H9 (cell line): ENCODE results near the gene LCE3D. TPM values are rescaled to one million over a fixed set of nuclear protein-coding genes. Genes with fewer than 3 reads are reported as not detected.

Experiments used
- DNase-seq: peaks from one replicate; pipeline ENCODE4 v3.0.0-alpha.2; 2017
- H2AFZ ChIP-seq: one replicate; pipeline ENCODE4 v1.6.1; 2013; ENCODE audit warnings: mild to moderate bottlenecking, low read length, control low read depth, moderate library complexity
- H2AK5ac ChIP-seq: 2 replicates; pipeline ENCODE4 v1.6.1; 2013; ENCODE audit warnings: low read length, control low read depth, mixed read lengths; ENCODE audit not compliant: insufficient read length
- H2BK120ac ChIP-seq: one replicate; pipeline ENCODE4 v1.6.1; 2013; ENCODE audit warnings: low read depth, mild to moderate bottlenecking, low read length, control low read depth, inconsistent platforms; ENCODE audit not compliant: poor library complexity, severe bottlenecking
- H2BK12ac ChIP-seq: 2 replicates; pipeline ENCODE4 v1.6.1; 2013; ENCODE audit warnings: low read length, control low read depth, mixed read lengths, low read depth; ENCODE audit not compliant: insufficient read length
- H2BK15ac ChIP-seq: 2 replicates; pipeline ENCODE4 v1.6.1; 2013; ENCODE audit warnings: low read depth, low read length, control low read depth
- H2BK20ac ChIP-seq: one replicate; pipeline ENCODE4 v1.6.1; 2013; ENCODE audit warnings: low read depth, mild to moderate bottlenecking, low read length, control low read depth, inconsistent platforms; ENCODE audit not compliant: poor library complexity, severe bottlenecking
- H2BK5ac ChIP-seq: 2 replicates; pipeline ENCODE4 v1.6.1; 2013; ENCODE audit warnings: low read length, control low read depth, mixed read lengths; ENCODE audit not compliant: insufficient read length
- H3K14ac ChIP-seq: 2 replicates; pipeline ENCODE4 v1.6.1; 2013; ENCODE audit warnings: low read length, control low read depth; ENCODE audit not compliant: insufficient read depth
- H3K18ac ChIP-seq: 2 replicates; pipeline ENCODE4 v1.6.1; 2013; ENCODE audit warnings: low read depth, mild to moderate bottlenecking, mixed read lengths, low read length, control low read depth; ENCODE audit not compliant: insufficient read length
- H3K23ac ChIP-seq: 2 replicates; pipeline ENCODE4 v1.6.1; 2013; ENCODE audit warnings: low read length, control low read depth, mixed read lengths, low read depth; ENCODE audit not compliant: insufficient read length
- H3K23me2 ChIP-seq: 2 replicates; pipeline ENCODE4 v1.6.1; 2013; ENCODE audit warnings: low read depth, mild to moderate bottlenecking, mixed read lengths, low read length, control low read depth; ENCODE audit not compliant: insufficient read length, poor library complexity, severe bottlenecking
- H3K27ac ChIP-seq: 2 replicates; pipeline ENCODE4 v1.5.1; 2013; ENCODE audit warnings: low read length, control low read depth, mixed read lengths, low read depth; ENCODE audit not compliant: insufficient read length
- H3K27me3 ChIP-seq: 2 replicates; pipeline ENCODE4 v1.6.1; 2013; ENCODE audit warnings: low read length, control low read depth, inconsistent platforms; ENCODE audit not compliant: insufficient read depth
- H3K4ac ChIP-seq: 2 replicates; pipeline ENCODE4 v1.6.1; 2013; ENCODE audit warnings: low read depth, mild to moderate bottlenecking, control low read depth, inconsistent platforms, low read length, moderate library complexity
- H3K4me1 ChIP-seq: 2 replicates; pipeline ENCODE4 v1.6.1; 2013; ENCODE audit warnings: low read length, control low read depth, inconsistent platforms; ENCODE audit not compliant: insufficient read depth
- H3K4me2 ChIP-seq: 2 replicates; pipeline ENCODE4 v1.6.1; 2013; ENCODE audit warnings: low read length, control low read depth, mixed read lengths; ENCODE audit not compliant: insufficient read length, insufficient read depth
- H3K56ac ChIP-seq: 2 replicates; pipeline ENCODE4 v1.6.1; 2013; ENCODE audit warnings: low read depth, mild to moderate bottlenecking, mixed read lengths, low read length, control low read depth; ENCODE audit not compliant: insufficient read length
- H3K79me1 ChIP-seq: 2 replicates; pipeline ENCODE4 v1.6.1; 2013; ENCODE audit warnings: low read depth, mild to moderate bottlenecking, moderate library complexity, low read length, control low read depth, inconsistent platforms; ENCODE audit not compliant: insufficient read depth, poor library complexity, severe bottlenecking
- H3K79me2 ChIP-seq: 2 replicates; pipeline ENCODE4 v1.6.1; 2013; ENCODE audit warnings: low read length, control low read depth, inconsistent platforms; ENCODE audit not compliant: insufficient read depth
- H3K9ac ChIP-seq: 2 replicates; pipeline ENCODE4 v1.6.1; 2013; ENCODE audit warnings: low read length, control low read depth, mixed read lengths; ENCODE audit not compliant: insufficient read length; ENCODE audit errors: extremely low read depth
- H3K9me3 ChIP-seq: one replicate; pipeline ENCODE4 v1.6.1; 2013; ENCODE audit warnings: low read depth, low read length, inconsistent platforms; ENCODE audit not compliant: control insufficient read depth
- H3T11ph ChIP-seq: one replicate; pipeline ENCODE4 v1.6.1; 2013; ENCODE audit warnings: mild to moderate bottlenecking, low read length, control low read depth, inconsistent platforms
- H4K20me1 ChIP-seq: one replicate; pipeline ENCODE4 v1.6.1; 2013; ENCODE audit not compliant: control insufficient read depth, insufficient read length, insufficient read depth
- H4K5ac ChIP-seq: 2 replicates; pipeline ENCODE4 v1.6.1; 2013; ENCODE audit warnings: low read depth, mild to moderate bottlenecking, mixed read lengths, low read length, control low read depth; ENCODE audit not compliant: insufficient read length
- H4K8ac ChIP-seq: replicated peaks from 2 replicates; pipeline ENCODE4 v1.6.1; 2013; ENCODE audit warnings: low read length, control low read depth, mixed read lengths, low read depth; ENCODE audit not compliant: insufficient read length
- H4K91ac ChIP-seq: 2 replicates; pipeline ENCODE4 v1.6.1; 2013; ENCODE audit warnings: low read depth, mild to moderate bottlenecking, moderate library complexity, mixed read lengths, low read length, control low read depth; ENCODE audit not compliant: insufficient read length
- H3K27ac Mint-ChIP-seq, 3 experiments: 2 replicates in 2 of 3; 3 replicates in 1 of 3; pipeline ENCODE4 v1.8.0; 2020 to 2021; ENCODE audit warnings: mixed read lengths in 3 of 3, mild to moderate bottlenecking in 1 of 3, moderate library complexity in 1 of 3
- H3K27me3 Mint-ChIP-seq: 2 replicates; pipeline ENCODE4 v1.8.0; 2021; ENCODE audit warnings: low read depth, mild to moderate bottlenecking, moderate library complexity, mixed read lengths
- H3K36me3 Mint-ChIP-seq, 3 experiments: 2 replicates in 2 of 3; 3 replicates in 1 of 3; pipeline ENCODE4 v1.8.0; 2020 to 2021; ENCODE audit warnings: low read depth in 3 of 3, mixed read lengths in 3 of 3; ENCODE audit not compliant: insufficient read depth in 1 of 3
- H3K4me1 Mint-ChIP-seq, 2 experiments: 2 replicates each; pipeline ENCODE4 v1.8.0; 2020; ENCODE audit warnings: mixed read lengths in 2 of 2
- H3K4me3 Mint-ChIP-seq, 2 experiments: 2 replicates in 1 of 2; 3 replicates in 1 of 2; pipeline ENCODE4 v1.8.0; 2020 to 2021; ENCODE audit warnings: mild to moderate bottlenecking in 2 of 2, mixed read lengths in 2 of 2, moderate library complexity in 1 of 2
- H3K9me3 Mint-ChIP-seq, 2 experiments: 2 replicates in 1 of 2; 3 replicates in 1 of 2; pipeline ENCODE4 v1.8.0; 2020; ENCODE audit warnings: mild to moderate bottlenecking in 2 of 2, mixed read lengths in 2 of 2, moderate library complexity in 1 of 2
- WGBS: extraction: QIAGEN DNeasy Blood & Tissue Kit; methylation state at CpG from one replicate; pipeline ENCODE4 v1.1.7; 2013; ENCODE audit warnings: missing lambda C conversion rate, low lambda C conversion rate, mixed read lengths; ENCODE audit not compliant: insufficient read length; ENCODE audit errors: extremely low coverage; 5-methylcytosine and 5-hydroxymethylcytosine counted together
- total RNA-seq: library from RNA; stranded (reverse); gene quantifications from 2 replicates; pipeline ENCODE4 v1.2.1, GENCODE V29; 2021
- TF ChIP-seq, protein P1 (sequence below): fragments of 200-600 bp; sonication (generic); conservative IDR thresholded peaks from 3 replicates; pipeline ENCODE4 v1.8.0; 2021; ENCODE audit warnings: antibody characterized with exemption, mild to moderate bottlenecking

Gene LCE3D
- total RNA-seq, 1 experiment from 2014 or later: not detected

- Histone ChIP-seq H3K4me1 (no peaks in the 10 kb centered on the region), H3K14ac (no peak overlapping the region), H3K23ac (no peak overlapping the region), H3K23me2 (no peaks in the 10 kb centered on the region), H3K79me2 (no peaks in the 10 kb centered on the region), H2AFZ (no peak overlapping the region), H2BK5ac (no peak overlapping the region), H3K9me3 (peaks cover 96% of the 10 kb centered on the region), H3K27me3 (no peaks in the 10 kb centered on the region), H2BK20ac (no peak overlapping the region), H3K18ac (no peak overlapping the region), H4K8ac (no peak overlapping the region), H3K4ac (no peak overlapping the region), H4K20me1 (no peaks in the 10 kb centered on the region), H2BK12ac (no peak overlapping the region), H2AK5ac (no peak overlapping the region), H3K9ac (no peak overlapping the region), H3K4me2 (no peak overlapping the region), H3K79me1 (no peaks in the 10 kb centered on the region), H4K91ac (no peak overlapping the region), H3K27ac (no peak overlapping the region), H3K56ac (no peak overlapping the region), H4K5ac (no peak overlapping the region), H2BK120ac (no peak overlapping the region), H2BK15ac (no peak overlapping the region), H3T11ph (no peak overlapping the region)
- Mint-ChIP-seq H3K9me3 (peaks cover 93 to 94% of the 10 kb centered on the region in 2 experiments), H3K27me3 (no peaks in the 10 kb centered on the region; the same call in 1 of the 2 replicates), H3K4me3 (no peak overlapping the region), H3K27ac (no peak overlapping the region), H3K36me3 (peaks cover 10 to 54% (median 17%) of the 10 kb centered on the region in 3 experiments; a peak in 5 of 7 replicates), H3K4me1 (no peaks in the 10 kb centered on the region)
- no CpG with 5 or more reads among the region's 29 CpGs for WGBS
- TF ChIP-seq, protein P1, sequence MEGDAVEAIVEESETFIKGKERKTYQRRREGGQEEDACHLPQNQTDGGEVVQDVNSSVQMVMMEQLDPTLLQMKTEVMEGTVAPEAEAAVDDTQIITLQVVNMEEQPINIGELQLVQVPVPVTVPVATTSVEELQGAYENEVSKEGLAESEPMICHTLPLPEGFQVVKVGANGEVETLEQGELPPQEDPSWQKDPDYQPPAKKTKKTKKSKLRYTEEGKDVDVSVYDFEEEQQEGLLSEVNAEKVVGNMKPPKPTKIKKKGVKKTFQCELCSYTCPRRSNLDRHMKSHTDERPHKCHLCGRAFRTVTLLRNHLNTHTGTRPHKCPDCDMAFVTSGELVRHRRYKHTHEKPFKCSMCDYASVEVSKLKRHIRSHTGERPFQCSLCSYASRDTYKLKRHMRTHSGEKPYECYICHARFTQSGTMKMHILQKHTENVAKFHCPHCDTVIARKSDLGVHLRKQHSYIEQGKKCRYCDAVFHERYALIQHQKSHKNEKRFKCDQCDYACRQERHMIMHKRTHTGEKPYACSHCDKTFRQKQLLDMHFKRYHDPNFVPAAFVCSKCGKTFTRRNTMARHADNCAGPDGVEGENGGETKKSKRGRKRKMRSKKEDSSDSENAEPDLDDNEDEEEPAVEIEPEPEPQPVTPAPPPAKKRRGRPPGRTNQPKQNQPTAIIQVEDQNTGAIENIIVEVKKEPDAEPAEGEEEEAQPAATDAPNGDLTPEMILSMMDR: no peak
- no peak for DNase-seq
These were observed 43.0 kb upstream of the LCE3D start for GRCh38 chr1:152623203-152623844.
